SU-DHL-6 (cell line): ENCODE data around the gene SLC18A2.

Experiments used
- H2AFZ ChIP-seq: fragments of 200-600 bp; sonication (generic); 2 replicates; pipeline ENCODE4 v1.6.1; 2014; ENCODE audit warnings: low read depth, mild to moderate bottlenecking, moderate library complexity, mixed read lengths, antibody characterized with exemption, low read length; ENCODE audit not compliant: severe bottlenecking
- H3F3A ChIP-seq: fragments of 200-600 bp; shearing (Covaris generic); 2 replicates; pipeline ENCODE4 v1.6.0; 2016; ENCODE audit warnings: antibody characterized with exemption, mild to moderate bottlenecking; ENCODE audit not compliant: insufficient read depth
- H3K27ac ChIP-seq: fragments of 200-600 bp; sonication (generic); 2 replicates; pipeline ENCODE4 v1.5.1; 2016; ENCODE audit warnings: low read depth, mild to moderate bottlenecking, low read length, moderate library complexity, mixed read lengths
- H3K27me3 ChIP-seq: fragments of 200-600 bp; sonication (generic), shearing (Covaris generic); 2 replicates; pipeline ENCODE4 v1.6.0; 2014; ENCODE audit warnings: mild to moderate bottlenecking, low read length
- H3K36me3 ChIP-seq: fragments of 200-600 bp; sonication (generic); 2 replicates; pipeline ENCODE4 v1.6.1; 2014; ENCODE audit warnings: mild to moderate bottlenecking, low read length, mixed read lengths
- H3K4me2 ChIP-seq: fragments of 300-600, 200-600 bp; shearing (Covaris generic), sonication (generic); 2 replicates; pipeline ENCODE4 v1.6.0; 2014; ENCODE audit warnings: low read length, low read depth, mild to moderate bottlenecking; ENCODE audit not compliant: poor library complexity, severe bottlenecking
- H3K4me3 ChIP-seq: fragments of 200-600 bp; sonication (generic); 2 replicates; pipeline ENCODE4 v1.5.1; 2014; ENCODE audit warnings: antibody characterized with exemption, low read length, mild to moderate bottlenecking, mixed read lengths; ENCODE audit not compliant: insufficient read depth, poor library complexity, severe bottlenecking
- H3K79me2 ChIP-seq: fragments of 200-600 bp; sonication (generic); 2 replicates; pipeline ENCODE4 v1.6.1; 2014; ENCODE audit warnings: mild to moderate bottlenecking, low read length, moderate library complexity; ENCODE audit not compliant: insufficient read depth
- H3K9ac ChIP-seq: fragments of 200-600 bp; sonication (generic); 2 replicates; pipeline ENCODE4 v1.7.0; 2014; ENCODE audit warnings: mild to moderate bottlenecking, low read length
- H3K9me2 ChIP-seq: fragments of 200-600 bp; sonication (generic); replicated peaks from 2 replicates; pipeline ENCODE4 v1.6.1; 2014; ENCODE audit warnings: low read length; ENCODE audit not compliant: insufficient read depth
- H3K9me3 ChIP-seq: fragments of 200-600 bp; sonication (generic); 2 replicates; pipeline ENCODE4 v1.6.1; 2014; ENCODE audit warnings: low read length, mixed read lengths; ENCODE audit not compliant: insufficient read depth
- H4K20me1 ChIP-seq: fragments of 200-600 bp; sonication (generic); 2 replicates; pipeline ENCODE4 v1.6.1; 2014; ENCODE audit warnings: low read depth, mild to moderate bottlenecking, antibody characterized with exemption, low read length, moderate library complexity, mixed read lengths
- CTCF ChIP-seq: fragments of 200-600 bp; sonication (generic); IDR thresholded peaks from one replicate; pipeline ENCODE4 v1.5.1; 2017; ENCODE audit warnings: antibody characterized with exemption, mild to moderate bottlenecking, low read length, moderate library complexity; ENCODE audit not compliant: insufficient read depth, poor library complexity, severe bottlenecking
- EZH2phosphoT487 ChIP-seq: fragments of 200-600 bp; sonication (generic), shearing (Covaris generic); conservative IDR thresholded peaks from 2 replicates; pipeline ENCODE4 v1.6.1; 2018; ENCODE audit warnings: mild to moderate bottlenecking, antibody characterized with exemption, low read length, moderate library complexity, mixed read lengths

The SLC18A2 gene

GRCh38 chr10:117324367-117324766 is 83.5 kb downstream of the SLC18A2 start:
- peaks cover 6% of the 10 kb centered on the region; the same call in 1 of the 2 replicates for H3K79me2 ChIP-seq
- H3K36me3 ChIP-seq: no peaks in the 10 kb centered on the region
- H4K20me1 ChIP-seq: peaks cover 12% of the 10 kb centered on the region
- H3K4me3 ChIP-seq: no peak overlapping the region
- H2AFZ ChIP-seq: no peak overlapping the region
- H3K4me2 ChIP-seq: no peak overlapping the region
- TF ChIP-seq EZH2phosphoT487: no peak
- TF ChIP-seq CTCF: no peak
- no peak overlapping the region for H3K27ac ChIP-seq
- no peaks in the 10 kb centered on the region for H3K9me3 ChIP-seq
- H3F3A ChIP-seq: peaks cover 4% of the 10 kb centered on the region; the same call in 1 of the 2 replicates
- H3K9ac ChIP-seq: no peak overlapping the region
- no peaks in the 10 kb centered on the region for H3K9me2 ChIP-seq
- no peaks in the 10 kb centered on the region for H3K27me3 ChIP-seq

GRCh38 chr10:117327262-117327661 is 86.3 kb downstream of the SLC18A2 start:
- no peaks in the 10 kb centered on the region for H3K36me3 ChIP-seq
- TF ChIP-seq CTCF (no peak), EZH2phosphoT487 (no peak)
- peaks cover 16% of the 10 kb centered on the region; the same call in 1 of the 2 replicates for H3K79me2 ChIP-seq
- no peaks in the 10 kb centered on the region for H4K20me1 ChIP-seq
- no peak overlapping the region for H3K9ac ChIP-seq
- no peak overlapping the region for H2AFZ ChIP-seq
- no peak overlapping the region for H3K4me2 ChIP-seq
- no peaks in the 10 kb centered on the region for H3F3A ChIP-seq
- no peak overlapping the region for H3K4me3 ChIP-seq
- H3K9me3 ChIP-seq: no peaks in the 10 kb centered on the region
- H3K27ac ChIP-seq: no peak overlapping the region
- H3K27me3 ChIP-seq: no peaks in the 10 kb centered on the region
- no peaks in the 10 kb centered on the region for H3K9me2 ChIP-seq
